Cardiac atrium fibroblast (primary cell): ENCODE results near the gene STIP1. TPM values are rescaled to one million over a fixed set of nuclear protein-coding genes. Genes with fewer than 3 reads are reported as not detected.

ENCODE experiments used
- total RNA-seq: library from RNA; depleted of rRNA; stranded (reverse); fragments of >200 nt; gene quantifications from 2 replicates; pipeline ENCODE4 v1.2.3, GENCODE V29; 2015

Gene STIP1
- 116 and 128 TPM in 2 replicates for total RNA-seq

GRCh38 chr11:64185693-64186491 is at the start of gene STIP1:
Gene STIP1 (plus strand): TSS chr11:64186171. CDS start chr11:64186262, 91 bp downstream.

GRCh38 chr11:64165842-64166635 is 19.9 kb upstream of the STIP1 start, which contains the start of gene MACROD1:
Gene MACROD1 (minus strand): TSS chr11:64166113. CDS start chr11:64165994, 119 bp downstream.

GRCh38 chr11:64206457-64207255 is 20.7 kb downstream of the STIP1 start, which contains the start of gene FERMT3:
Gene FERMT3 (plus strand): TSS chr11:64206721. CDS start chr11:64207365, 644 bp downstream.

GRCh38 chr11:64225608-64226506 is 39.9 kb downstream of the STIP1 start, which contains the start of the genes NUDT22 and TRPT1:
Gene NUDT22 (plus strand): TSS chr11:64226274. CDS start chr11:64226653, 379 bp downstream.
Gene TRPT1 (minus strand): TSS chr11:64226186. CDS start chr11:64225860, 326 bp downstream.

GRCh38 chr11:64230171-64230984 is 44.4 kb downstream of the STIP1 start, which contains the start of gene DNAJC4:
Gene DNAJC4 (plus strand): TSS chr11:64230548. CDS start chr11:64230855, 307 bp downstream.

GRCh38 chr11:64233913-64234586 is 48.1 kb downstream of the STIP1 start, which contains the start of gene VEGFB:
Gene VEGFB (plus strand): TSS chr11:64234584. CDS start chr11:64234834, 250 bp downstream.

GRCh38 chr11:64240435-64241240 is 54.7 kb downstream of the STIP1 start, which contains the start of gene FKBP2:
Gene FKBP2 (plus strand): TSS chr11:64241095. CDS start chr11:64242388, 1,293 bp downstream.

GRCh38 chr11:64246871-64247728 is 61.1 kb downstream of the STIP1 start, which contains the start of gene PPP1R14B:
Gene PPP1R14B (minus strand): TSS chr11:64246943. CDS start chr11:64246673, 270 bp downstream.

GRCh38 chr11:64251016-64251752 is 65.2 kb downstream of the STIP1 start, which contains the start of gene PLCB3:
Gene PLCB3 (plus strand): TSS chr11:64251530. CDS start chr11:64251650, 120 bp downstream.

Other genes with a start within 250 kb of the STIP1 start
- gene NAA40, start 247.2 kb upstream of the STIP1 start, total RNA-seq: 11.0 and 13.9 TPM in 2 replicates
- 423 and 461 TPM in 2 replicates for gene COX8A, start 211.6 kb upstream of the STIP1 start, total RNA-seq
- 62.6 and 68.4 TPM in 2 replicates for gene OTUB1, start 199.7 kb upstream of the STIP1 start, total RNA-seq
- under 0.01 and 1.1 TPM in 2 replicates for gene FLRT1, start 150.2 kb upstream of the STIP1 start, total RNA-seq
- gene MACROD1, start 20.1 kb upstream of the STIP1 start, total RNA-seq: 13.1 and 16.1 TPM in 2 replicates
- gene FERMT3, start 20.6 kb downstream of the STIP1 start, total RNA-seq: 9.2 and 13.1 TPM in 2 replicates
- gene TRPT1, start 40.0 kb downstream of the STIP1 start, total RNA-seq: 87.0 and 88.8 TPM in 2 replicates
- gene NUDT22, start 40.1 kb downstream of the STIP1 start, total RNA-seq: 54.9 and 70.6 TPM in 2 replicates
- 8.3 and 30.5 TPM in 2 replicates for gene DNAJC4, start 44.4 kb downstream of the STIP1 start, total RNA-seq
- 31.3 and 47.3 TPM in 2 replicates for gene VEGFB, start 48.4 kb downstream of the STIP1 start, total RNA-seq
- 71.8 and 82.0 TPM in 2 replicates for gene FKBP2, start 54.9 kb downstream of the STIP1 start, total RNA-seq
- 200 and 229 TPM in 2 replicates for gene PPP1R14B, start 60.8 kb downstream of the STIP1 start, total RNA-seq
- 37.4 and 38.3 TPM in 2 replicates for gene PLCB3, start 65.4 kb downstream of the STIP1 start, total RNA-seq
- 81.2 and 101 TPM in 2 replicates for gene BAD, start 98.5 kb downstream of the STIP1 start, total RNA-seq
- 31.2 and 50.1 TPM in 2 replicates for gene GPR137, start 99.7 kb downstream of the STIP1 start, total RNA-seq
- not detected in 2 replicates for gene KCNK4, start 105.1 kb downstream of the STIP1 start, total RNA-seq
- gene CATSPERZ, start 114.2 kb downstream of the STIP1 start, total RNA-seq: not detected in 2 replicates
- gene ESRRA, start 119.4 kb downstream of the STIP1 start, total RNA-seq: 39.2 and 43.6 TPM in 2 replicates
- 186 and 201 TPM in 2 replicates for gene TRMT112, start 131.4 kb downstream of the STIP1 start, total RNA-seq
- gene PRDX5, start 131.9 kb downstream of the STIP1 start, total RNA-seq: 351 and 374 TPM in 2 replicates
- 2.4 TPM in 1 of 2 replicates, not detected in the other for gene CCDC88B, start 154.0 kb downstream of the STIP1 start, total RNA-seq
- 42.6 and 61.0 TPM in 2 replicates for gene RPS6KA4, start 173.0 kb downstream of the STIP1 start, total RNA-seq